ENCODE measurements around the gene NEURL1B.
A peak's percentile ranks its signal among the peaks of the same experiment; 100 is the strongest.

The NEURL1B gene, protein sequence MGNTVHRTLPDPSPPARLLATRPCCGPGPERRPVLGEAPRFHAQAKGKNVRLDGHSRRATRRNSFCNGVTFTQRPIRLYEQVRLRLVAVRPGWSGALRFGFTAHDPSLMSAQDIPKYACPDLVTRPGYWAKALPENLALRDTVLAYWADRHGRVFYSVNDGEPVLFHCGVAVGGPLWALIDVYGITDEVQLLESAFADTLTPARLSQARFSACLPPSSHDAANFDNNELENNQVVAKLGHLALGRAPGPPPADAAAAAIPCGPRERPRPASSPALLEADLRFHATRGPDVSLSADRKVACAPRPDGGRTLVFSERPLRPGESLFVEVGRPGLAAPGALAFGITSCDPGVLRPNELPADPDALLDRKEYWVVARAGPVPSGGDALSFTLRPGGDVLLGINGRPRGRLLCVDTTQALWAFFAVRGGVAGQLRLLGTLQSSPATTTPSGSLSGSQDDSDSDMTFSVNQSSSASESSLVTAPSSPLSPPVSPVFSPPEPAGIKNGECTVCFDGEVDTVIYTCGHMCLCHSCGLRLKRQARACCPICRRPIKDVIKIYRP

DNA sequence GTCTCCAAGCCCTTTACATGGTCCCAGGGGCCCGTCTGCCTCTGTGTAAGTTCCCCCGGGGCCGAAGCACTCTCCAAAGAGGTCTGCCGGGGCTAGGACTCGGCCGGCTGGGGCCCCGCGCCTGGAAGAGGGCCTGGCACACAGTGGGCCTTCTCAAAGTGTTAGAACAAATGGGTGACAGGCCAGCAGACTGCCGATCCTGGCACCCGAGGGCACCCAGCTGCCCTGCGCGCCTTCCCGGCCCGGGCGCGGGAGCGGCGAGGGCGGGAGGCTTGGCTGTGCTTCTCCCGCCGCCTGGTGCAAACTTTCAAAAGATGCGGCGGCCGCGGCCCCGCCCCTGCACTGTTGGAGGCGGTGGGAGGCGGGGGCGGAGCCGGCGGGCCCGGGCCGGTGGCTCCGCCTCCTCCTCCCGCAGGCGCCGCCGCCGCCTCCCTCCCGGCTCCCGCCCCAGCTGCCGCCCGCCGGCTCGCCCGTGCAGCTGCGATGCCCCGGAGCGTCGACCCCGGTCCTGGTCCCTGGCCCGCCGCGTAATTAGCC is at the start of gene NEURL1B:
NEURL1B (plus strand) TSS at position 442 of the 537 bp plus-strand sequence. CDS start 144 bp downstream, outside the sequence.
- H3K27ac ChIP-seq = peak within 1 kb of the TSS; percentile 82 to 89
- DNase-seq (ENCODE audit: low spot score) = no peak
- peak within 1 kb of the TSS; percentile 79 for H3K4me3 ChIP-seq
- TF ChIP-seq CTCF (IDR thresholded peaks at IDR 0.05) = no peak

DNA sequence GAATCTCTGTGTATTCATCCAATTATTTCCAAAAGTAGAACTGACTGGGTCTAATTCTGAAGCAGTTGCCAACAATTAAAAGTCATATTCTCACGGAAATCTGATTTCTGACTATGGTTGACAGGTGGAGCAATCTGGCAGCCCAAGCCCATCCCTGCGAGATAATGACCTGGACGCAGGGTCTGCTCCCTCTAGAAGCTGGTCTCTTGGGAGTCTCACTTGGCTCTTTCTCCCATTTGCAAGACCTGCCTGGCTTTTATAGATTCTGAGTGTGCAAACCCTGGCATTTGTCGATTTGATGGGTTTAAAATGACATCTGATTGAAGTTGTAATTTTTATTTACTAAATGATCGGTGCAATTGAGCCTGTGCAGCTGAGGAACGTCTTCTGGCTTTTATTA is 49.4 kb upstream of the NEURL1B start:
- Histone ChIP-seq H3K4me3 (no peak overlapping the region), H3K27ac (no peak overlapping the region)
- no peak for TF ChIP-seq CTCF (IDR thresholded peaks at IDR 0.05)
- DNase-seq (ENCODE audit: low spot score) = no peak

- DNase-seq (ENCODE audit: low spot score) = no peak
- no peak for TF ChIP-seq CTCF (IDR thresholded peaks at IDR 0.05)
- Histone ChIP-seq H3K4me3 (no peak overlapping the region), H3K27ac (no peak overlapping the region)
These were observed 48.2 kb upstream of the NEURL1B start for GRCh38 chr5:172592881-172593280.

DNA sequence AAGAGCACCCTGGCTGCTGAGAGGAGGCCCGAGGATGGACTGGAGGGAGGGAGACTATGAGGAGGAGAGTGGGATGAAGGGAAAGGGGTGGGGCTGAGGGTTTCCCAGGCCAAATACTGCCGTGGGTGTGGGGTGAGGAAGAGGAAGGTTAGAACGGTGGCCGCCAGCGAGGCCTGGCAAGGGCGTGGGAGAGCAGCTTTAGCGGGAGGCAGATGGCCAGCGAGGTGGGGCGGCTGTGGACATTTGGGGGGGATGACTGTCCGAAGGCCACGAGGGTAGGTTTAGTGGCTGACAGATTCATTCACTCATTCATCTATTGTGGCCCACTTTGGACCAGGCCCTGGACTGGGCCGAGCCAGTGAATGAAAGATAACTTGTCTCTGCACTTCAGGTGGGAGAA is 47.8 kb upstream of the NEURL1B start:
- H3K27ac ChIP-seq = no peak overlapping the region
- DNase-seq (ENCODE audit: low spot score) = no peak
- H3K4me3 ChIP-seq = no peak overlapping the region
- TF ChIP-seq CTCF (IDR thresholded peaks at IDR 0.05) = no peak

GRCh38 chr5:172593721-172594235 is 47.3 kb upstream of the NEURL1B start:
- no peak for DNase-seq (ENCODE audit: low spot score)

DNA sequence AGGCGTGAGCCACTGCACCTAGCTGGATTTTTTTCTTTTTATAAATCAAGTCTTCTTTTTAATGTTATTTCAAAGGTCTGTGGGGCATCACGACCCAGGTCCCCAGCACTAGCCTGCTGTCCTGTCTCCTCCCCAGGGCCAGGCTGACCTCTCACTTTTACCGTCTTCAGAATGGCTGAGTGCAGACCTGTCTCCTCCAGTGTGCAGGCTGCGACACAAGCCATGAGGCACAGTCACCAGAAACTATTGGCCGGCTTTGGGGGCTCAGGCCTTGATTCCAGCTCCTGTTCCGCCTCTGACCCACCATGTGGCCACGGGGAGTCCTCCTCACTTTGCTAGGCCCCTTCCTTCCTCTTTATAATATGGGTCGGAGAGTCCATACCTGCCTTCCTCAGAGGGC is 46.6 kb upstream of the NEURL1B start:
- no peak for DNase-seq (ENCODE audit: low spot score)
- Histone ChIP-seq H3K27ac (no peak overlapping the region), H3K4me3 (no peak overlapping the region)
- no peak for TF ChIP-seq CTCF (IDR thresholded peaks at IDR 0.05)

More at GRCh38 chr5:172593721-172594235, 47.3 kb upstream of the NEURL1B start:
- no peak overlapping the region for H3K4me3 ChIP-seq
- no peak overlapping the region for H3K27ac ChIP-seq
- TF ChIP-seq CTCF (IDR thresholded peaks at IDR 0.05) = no peak

All from coronary artery (tissue), 2 donors.